Raji (cell line): ENCODE results near the gene HOXA2.

Experiments used
- POLR2A ChIP-seq: IDR thresholded peaks from 2 replicates; pipeline ENCODE4 v1.6.1; 2011; ENCODE audit warnings: low read depth, low read length, control low read depth; ENCODE audit not compliant: insufficient read depth

Gene HOXA2

DNA sequence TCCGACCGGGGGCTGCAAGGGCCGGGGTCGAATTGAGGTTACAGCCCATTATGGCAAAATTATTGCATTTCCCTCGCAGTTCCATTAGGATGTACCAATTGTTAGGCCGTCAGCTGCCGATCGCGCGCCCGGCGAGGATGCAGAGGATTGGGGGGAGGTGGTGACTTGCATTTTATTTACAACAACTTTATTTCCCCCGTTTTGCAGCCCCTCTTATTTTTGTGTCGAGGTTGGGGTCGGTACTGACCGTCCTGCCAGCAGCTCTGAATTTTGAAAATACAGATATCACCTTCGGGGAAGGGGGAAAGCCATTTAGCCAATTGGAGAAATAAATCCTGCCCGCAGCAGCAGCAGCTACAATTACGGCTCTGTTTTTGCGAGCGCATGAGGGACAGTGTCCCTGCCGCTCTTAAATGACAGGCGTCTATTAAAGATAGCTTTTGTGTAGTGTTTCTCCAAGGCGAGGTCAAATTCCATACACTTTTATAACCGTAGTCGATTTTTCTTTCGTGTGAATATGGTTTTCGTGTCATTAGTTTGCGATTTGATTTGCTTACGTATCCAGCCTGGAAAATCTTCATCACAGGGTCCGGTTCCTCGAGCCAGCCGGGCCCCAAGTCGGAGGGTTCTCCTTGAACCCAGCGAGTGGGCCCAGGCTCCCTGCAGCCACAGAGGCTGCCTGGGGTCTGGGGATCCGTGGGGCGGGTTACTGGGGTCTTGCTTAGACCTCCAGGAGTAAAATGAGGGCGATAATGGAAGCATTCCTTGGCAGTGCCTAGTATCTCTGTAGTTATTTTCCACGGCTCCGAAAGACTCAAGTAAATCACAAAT, 41.7 kb upstream of the HOXA2 start:
- no peak for TF ChIP-seq POLR2A

DNA sequence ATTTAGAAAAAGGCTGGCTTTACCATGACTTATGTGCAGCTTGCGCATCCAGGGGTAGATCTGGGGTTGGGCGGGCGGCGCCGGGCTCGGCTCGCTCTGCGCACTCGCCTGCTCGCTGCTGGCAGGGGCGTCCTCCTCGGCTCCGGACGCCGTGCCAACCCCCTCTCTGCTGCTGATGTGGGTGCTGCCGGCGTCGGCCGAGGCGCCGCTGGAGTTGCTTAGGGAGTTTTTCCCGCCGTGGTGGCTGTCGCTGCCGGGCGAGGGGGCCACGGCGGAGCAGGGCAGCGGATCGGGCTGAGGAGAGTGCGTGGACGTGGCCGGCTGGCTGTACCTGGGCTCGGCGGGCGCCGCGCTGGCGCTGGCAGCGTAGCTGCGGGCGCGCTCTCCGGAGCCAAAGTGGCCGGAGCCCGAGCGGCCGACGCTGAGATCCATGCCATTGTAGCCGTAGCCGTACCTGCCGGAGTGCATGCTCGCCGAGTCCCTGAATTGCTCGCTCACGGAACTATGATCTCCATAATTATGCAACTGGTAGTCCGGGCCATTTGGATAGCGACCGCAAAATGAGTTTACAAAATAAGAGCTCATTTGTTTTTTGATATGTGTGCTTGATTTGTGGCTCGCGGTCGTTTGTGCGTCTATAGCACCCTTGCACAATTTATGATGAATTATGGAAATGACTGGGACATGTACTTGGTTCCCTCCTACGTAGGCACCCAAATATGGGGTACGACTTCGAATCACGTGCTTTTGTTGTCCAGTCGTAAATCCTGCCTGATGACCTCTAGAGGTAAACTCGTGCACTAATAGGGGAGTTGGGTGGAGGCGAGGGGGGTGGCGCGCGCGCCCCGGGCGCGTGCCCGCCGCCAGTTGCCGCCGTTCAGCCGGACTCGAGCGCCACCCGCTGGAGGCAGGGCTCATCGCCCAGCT, 40.8 kb upstream of the HOXA2 start, which contains the start of gene HOXA5:
HOXA5 (minus strand) TSS at position 659 of the 927 bp plus-strand sequence; CDS start at position 585, 74 bp downstream.
- TF ChIP-seq POLR2A, result no peak

GRCh38 chr7:27142580-27143022, 40.1 kb upstream of the HOXA2 start:
- TF ChIP-seq POLR2A, result no peak

DNA sequence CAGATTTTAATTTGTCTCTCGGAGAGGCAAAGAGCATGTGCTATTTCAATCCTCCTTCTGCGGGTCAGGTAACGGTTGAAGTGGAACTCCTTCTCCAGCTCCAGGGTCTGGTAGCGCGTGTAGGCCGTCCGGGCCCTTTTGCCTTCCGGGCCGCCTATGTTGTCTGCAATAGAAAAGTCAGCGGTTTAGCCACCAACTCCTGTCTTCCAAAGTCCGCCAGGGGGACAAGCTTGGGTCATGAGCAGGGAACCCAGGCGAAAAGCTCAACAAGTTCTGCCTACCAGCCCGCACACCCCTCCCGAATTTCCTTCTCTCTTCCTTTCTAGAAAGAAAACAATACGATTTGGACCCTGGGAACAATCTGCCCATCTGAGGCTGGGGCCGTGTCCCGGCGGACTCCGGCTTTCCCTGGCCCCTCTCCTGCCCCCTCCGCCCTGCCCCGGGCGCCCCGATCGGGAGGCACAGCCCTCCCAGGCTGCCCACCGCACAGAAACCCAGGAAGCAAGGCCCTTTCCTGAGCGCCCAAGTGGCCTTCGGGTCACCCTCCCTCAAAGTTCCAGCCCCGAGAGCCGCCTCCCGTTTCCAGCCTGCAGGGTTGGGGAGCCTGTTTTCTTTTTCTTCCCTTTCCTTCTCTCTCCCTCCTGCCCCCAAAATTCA, 39.6 kb upstream of the HOXA2 start:
- TF ChIP-seq POLR2A, result no peak

DNA sequence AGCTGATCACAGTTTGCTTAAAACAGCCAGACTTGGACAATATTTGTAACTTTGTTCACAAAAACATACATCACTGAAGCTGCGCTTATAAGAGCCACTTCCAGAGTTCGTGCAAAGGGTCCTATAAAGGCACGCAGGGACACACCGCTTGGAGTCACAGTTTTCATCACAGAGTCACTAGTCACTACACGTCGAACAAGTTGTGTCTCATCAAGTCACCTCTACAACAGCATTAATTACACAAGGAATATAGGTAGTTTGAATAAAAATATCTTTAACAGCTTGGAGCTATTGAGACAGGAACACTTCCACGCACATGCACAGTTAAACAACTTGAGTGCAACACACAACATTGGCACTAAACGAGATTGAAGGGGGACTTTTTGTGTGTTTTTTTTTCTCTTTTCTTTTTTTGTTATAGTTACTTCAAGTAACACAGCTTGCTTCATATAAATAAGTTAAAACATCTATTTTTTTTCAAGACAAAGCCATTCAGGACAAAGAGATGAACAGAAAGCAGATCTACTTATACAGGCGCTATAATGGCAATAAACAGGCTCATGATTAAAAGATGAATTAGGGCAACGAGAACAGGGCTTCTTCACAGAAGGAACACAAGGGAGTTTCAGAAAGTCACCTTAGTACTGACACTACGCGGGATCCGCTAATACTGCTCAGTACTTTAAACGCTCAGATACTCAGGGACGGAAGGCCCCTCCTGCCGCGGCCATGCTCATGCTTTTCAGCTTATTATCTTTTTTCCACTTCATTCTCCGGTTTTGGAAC, 38.8 kb upstream of the HOXA2 start:
- TF ChIP-seq POLR2A, result no peak

DNA sequence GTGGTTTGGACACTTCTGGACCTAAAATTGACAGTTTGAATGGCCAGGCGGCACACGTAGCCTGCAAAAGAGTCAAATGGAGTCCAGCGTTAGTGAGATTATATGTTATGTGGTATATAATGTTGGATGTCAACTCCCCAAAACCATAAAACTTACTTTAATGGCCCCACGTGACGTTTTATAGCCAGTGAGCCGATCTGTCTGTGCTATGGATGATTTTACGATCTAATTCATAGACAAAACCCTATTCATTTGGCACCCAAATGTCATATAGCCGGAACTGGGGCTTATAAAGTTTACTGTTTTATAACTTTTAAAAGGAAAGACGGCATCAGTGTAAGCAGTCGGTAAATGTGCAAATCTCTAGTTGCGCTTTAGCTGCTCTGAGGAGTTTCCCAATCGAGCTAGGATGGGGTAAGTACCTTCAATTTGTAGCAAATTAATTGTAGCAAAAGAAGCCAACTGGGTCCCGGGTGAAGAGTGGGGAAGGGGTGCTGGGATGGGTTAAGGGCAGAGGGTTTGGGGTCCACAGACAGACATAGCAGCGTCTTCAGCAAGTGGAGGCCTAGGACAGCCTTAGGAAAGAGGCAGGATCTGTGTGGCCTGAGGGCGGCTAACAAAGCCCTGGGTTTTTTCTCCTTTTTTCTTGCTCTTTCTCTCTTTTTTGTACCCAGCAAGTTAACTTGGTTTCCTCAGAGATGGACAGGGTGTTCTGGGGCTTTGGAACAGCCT, 37.8 kb upstream of the HOXA2 start:
- TF ChIP-seq POLR2A, result no peak

DNA sequence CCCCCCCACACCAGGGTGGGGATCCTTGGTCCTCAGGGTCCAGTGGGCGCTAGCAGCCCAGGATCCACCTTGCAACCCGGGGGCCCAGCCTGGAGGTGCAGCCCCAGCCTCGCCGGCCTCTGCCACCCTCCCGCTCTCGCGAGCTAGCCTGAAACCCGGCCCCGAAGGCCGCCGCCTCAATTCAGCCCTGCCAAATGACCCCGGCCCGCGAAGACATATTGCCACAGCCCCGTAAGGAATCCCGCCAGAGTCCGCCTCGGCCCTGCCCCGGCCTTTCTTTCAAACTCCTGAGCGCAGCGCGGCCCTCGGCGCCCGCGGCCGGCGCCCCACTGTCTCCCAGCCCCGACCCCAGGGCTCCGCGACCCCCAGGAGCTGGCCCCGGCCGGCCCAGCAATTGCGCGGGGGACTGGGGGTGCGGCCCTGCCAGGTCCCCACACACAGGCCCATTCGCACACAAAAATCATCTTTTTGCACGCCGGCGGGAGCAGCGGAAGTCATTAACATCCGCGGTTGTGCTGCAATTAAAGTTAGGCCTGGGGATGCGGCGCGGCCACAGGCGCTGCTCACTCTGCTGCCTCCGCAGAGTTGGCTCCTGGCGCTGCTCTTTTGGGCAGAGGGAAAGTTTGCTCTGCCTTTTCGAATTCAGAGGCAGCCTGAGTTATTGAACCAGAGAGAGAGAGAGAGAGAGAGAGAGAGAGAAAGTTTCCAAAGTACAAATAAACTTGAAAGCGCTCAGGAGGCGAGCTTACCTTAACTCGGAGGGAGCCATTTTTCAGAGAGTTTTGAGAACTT, 37.0 kb upstream of the HOXA2 start:
- no peak for TF ChIP-seq POLR2A

- no peak for TF ChIP-seq POLR2A
Observed at GRCh38 chr7:27138985-27139333, 36.5 kb upstream of the HOXA2 start.

DNA sequence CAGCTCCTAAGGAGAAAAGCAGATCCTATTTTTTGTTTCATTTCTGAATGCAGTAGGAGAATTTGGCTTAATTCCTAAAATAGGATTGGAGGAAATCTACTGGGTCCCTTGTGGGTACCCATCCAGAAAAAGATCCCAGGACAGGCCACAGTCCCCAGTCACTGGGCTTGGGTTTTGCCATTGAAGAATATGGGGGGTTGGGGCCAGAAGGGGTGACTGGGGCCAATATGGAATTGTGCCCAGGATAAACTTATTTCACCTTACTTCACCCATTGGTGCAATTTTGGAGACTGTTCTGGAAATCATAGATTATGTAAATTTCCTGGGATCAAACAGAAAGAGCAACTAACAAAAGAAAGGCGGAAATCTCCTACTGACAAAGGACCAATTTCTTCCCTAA, 36.0 kb upstream of the HOXA2 start:
- no peak for TF ChIP-seq POLR2A

DNA sequence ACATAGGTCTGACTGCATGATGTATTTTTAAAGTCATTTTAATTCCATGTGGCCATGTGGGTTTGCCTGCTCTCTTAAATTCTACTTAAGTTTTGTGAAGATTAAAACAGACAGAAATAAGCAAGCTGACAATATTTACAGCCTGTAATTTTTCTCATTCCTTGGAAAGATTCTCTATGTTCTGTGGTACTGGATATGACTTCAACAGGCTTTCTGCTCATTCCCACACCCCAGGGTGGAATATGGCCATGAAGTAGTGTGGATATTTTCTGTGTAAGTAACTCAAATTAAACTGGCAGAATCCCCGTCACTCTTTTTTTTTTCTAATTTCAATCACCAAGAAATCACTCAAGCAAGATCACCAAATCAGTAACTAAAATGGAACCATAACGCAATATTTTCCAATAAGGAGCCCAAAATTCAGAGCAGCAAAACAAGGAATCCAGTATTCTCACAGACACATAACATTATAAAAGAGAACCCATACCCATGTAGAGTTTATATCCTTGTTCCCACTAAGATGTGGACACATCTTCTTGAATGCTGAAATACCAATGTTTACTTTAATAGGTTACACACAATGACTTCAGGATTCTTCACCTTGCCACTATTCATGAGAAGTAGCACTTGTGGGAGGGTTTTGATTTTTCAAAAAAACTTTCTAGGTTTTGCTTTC, 35.3 kb upstream of the HOXA2 start:
- TF ChIP-seq POLR2A, result no peak

- no peak for TF ChIP-seq POLR2A
Observed at GRCh38 chr7:27134392-27134791, 31.9 kb upstream of the HOXA2 start.

DNA sequence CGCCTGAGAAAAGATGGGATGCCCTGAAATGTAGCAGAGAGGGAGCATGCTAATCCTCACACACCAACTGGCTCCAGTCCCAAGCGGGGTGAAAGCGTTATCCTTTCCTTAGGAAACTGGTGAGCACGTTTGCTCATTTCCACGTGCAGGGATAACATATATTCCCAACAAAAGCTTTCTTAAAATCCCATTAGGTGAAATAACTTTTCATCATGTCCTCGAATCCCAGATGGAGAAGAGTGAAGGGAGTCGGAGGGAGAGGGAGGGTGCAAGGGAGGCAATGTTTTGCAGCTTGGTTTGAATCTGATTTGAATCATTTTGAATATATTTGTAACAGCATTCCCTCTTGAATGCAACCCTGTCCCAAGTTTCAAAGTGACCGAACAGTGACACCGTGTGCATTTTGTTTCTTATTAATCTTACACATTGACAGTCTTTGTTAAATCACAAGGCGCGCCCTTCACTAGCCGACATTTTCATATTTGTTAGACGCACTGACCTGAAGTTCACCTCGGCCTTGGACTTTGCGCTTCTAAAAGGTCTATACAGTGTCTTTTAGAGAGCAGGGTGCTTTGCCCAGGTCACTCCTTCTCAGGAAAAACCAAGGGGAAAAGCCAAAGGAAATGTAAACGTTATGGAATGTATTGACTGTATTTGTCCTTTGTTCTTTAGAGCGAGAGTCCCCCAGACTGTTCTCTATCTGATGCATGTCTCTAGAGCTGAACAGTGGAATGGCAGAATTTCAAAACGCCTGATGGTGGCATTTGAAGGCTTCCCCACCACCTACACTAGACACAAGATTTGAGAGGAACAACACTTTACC, 31.1 kb upstream of the HOXA2 start:
- TF ChIP-seq POLR2A, result no peak
